Upper lobe of left lung (tissue), 6 donors: ENCODE data around the gene SF3B6. TPM values are rescaled to one million over a fixed set of nuclear protein-coding genes. Genes with fewer than 3 reads are reported as not detected.
A peak's percentile ranks its signal among the peaks of the same experiment; 100 is the strongest.
"Not testable (repeated sequence)": the region's sequence is repeated elsewhere in the genome, so short reads cannot be mapped to it uniquely, and the experiment has no call there.

Experiments
- ATAC-seq, 2 donors: fragments of 200-7000 bp; cut with Tn5 transposase; one replicate each; pipeline ENCODE4 v1.9.1; 2022; ENCODE audit warnings: mild to moderate bottlenecking in 2 of 2, moderate library complexity in 2 of 2; ENCODE audit not compliant: low FRiP score in 2 of 2
- DNase-seq, 2 donors: peaks; one replicate each; pipeline ENCODE4 v3.0.0-alpha.2; 2019 to 2020
- H3K27ac ChIP-seq, 4 donors: fragments of 200-600 bp; sonication (generic); one replicate each; pipeline ENCODE4 v1.5.1; 2016 to 2019
- H3K27me3 ChIP-seq, 4 donors: fragments of 200-600 bp; sonication (generic); one replicate each; pipeline ENCODE4 v1.5.1; 2017 to 2019
- H3K36me3 ChIP-seq, 4 donors: fragments of 200-600 bp; sonication (generic); one replicate each; pipeline ENCODE4 v1.5.1; 2016 to 2019
- H3K4me1 ChIP-seq, 4 donors: fragments of 200-600 bp; sonication (generic); one replicate each; pipeline ENCODE4 v1.5.1; 2018 to 2019
- H3K4me3 ChIP-seq, 4 donors: fragments of 200-600 bp; sonication (generic); one replicate each; pipeline ENCODE4 v1.5.1; 2017 to 2019; ENCODE audit warnings: mild to moderate bottlenecking in 2 of 4, moderate library complexity in 1 of 4
- H3K9me3 ChIP-seq, 4 donors: fragments of 200-600 bp; sonication (generic); one replicate each; pipeline ENCODE4 v1.5.1; 2018 to 2019
- CTCF ChIP-seq, 6 experiments: fragments of 450-650 bp in 4 of 6; fragments of 200-600 bp in 2 of 6; sonication (generic) in 2 of 6; IDR thresholded peaks; one replicate each; pipeline ENCODE4 v1.5.1; 2016 to 2019; ENCODE audit warnings: antibody characterized with exemption in 6 of 6
- EP300 ChIP-seq, 4 donors: sonication (generic); formaldehyde crosslinking; IDR thresholded peaks; one replicate each; pipeline ENCODE4 v1.5.1; 2017; ENCODE audit warnings: antibody characterized with exemption in 4 of 4, control low read depth in 2 of 4
- POLR2A ChIP-seq, 4 donors: fragments of 450-650 bp; IDR thresholded peaks; one replicate each; pipeline ENCODE4 v1.5.1; 2016 to 2017; ENCODE audit warnings: antibody characterized with exemption in 4 of 4, mild to moderate bottlenecking in 2 of 4
- POLR2AphosphoS5 ChIP-seq, 2 donors: sonication (generic); formaldehyde crosslinking; IDR thresholded peaks; one replicate each; pipeline ENCODE4 v1.5.1; 2017; ENCODE audit warnings: antibody characterized with exemption in 2 of 2
- WGBS, 2 donors: methylation state at CpG; one replicate each; pipeline ENCODE4 v1.1.5; 2017 to 2018; 5-methylcytosine and 5-hydroxymethylcytosine counted together
- total RNA-seq, 6 donors: library from RNA; depleted of rRNA in 4 of 6; stranded (reverse); fragments of >200 nt in 4 of 6; gene quantifications; one replicate each; pipeline versions ENCODE4 v1.1.0 to v1.2.1, GENCODE V29; 2016 to 2021
- donor health status: DM: no; HTN: no; CAD: no; lungs with moderate emphysema.
- donor health status: DM: no; HTN: yes; CAD: no; lungs with severe emphysema.

The SF3B6 gene
- total RNA-seq, 6 donors from 2014 or later: 38.8 to 93.7 (median 64.7) TPM

GRCh38 chr2:24111407-24111901 lies 35.3 kb upstream of the SF3B6 start:
- WGBS, 2 donors: 36 to 50% methylated on average over 2 of the region's 2 CpGs
- peaks cover 0 to 3% (median 0%) of the 10 kb centered on the region in 4 donors for H3K4me1 ChIP-seq

GRCh38 chr2:24110660-24111303 lies 34.7 kb upstream of the SF3B6 start:
- TF ChIP-seq CTCF (IDR thresholded peaks at IDR 0.05) (no peak), EP300 (IDR thresholded peaks at IDR 0.05) (no peak), POLR2AphosphoS5 (IDR thresholded peaks at IDR 0.05) (no peak), POLR2A (IDR thresholded peaks at IDR 0.05) (no peak)
- ATAC-seq (peak in 1 of 2 donors; percentile 65), DNase-seq (no peak)
- Histone ChIP-seq H3K4me1 (peaks cover 0 to 3% (median 0%) of the 10 kb centered on the region in 4 donors), H3K36me3 (no peaks in the 10 kb centered on the region), H3K27ac (no peak overlapping the region), H3K4me3 (no peak overlapping the region), H3K9me3 (peaks cover 0 to 5% (median 0%) of the 10 kb centered on the region in 4 donors), H3K27me3 (no peaks in the 10 kb centered on the region)
- WGBS, 2 donors: 64 to 86% methylated on average over 6 to 7 of the region's 7 CpGs

More at GRCh38 chr2:24111407-24111901, 35.3 kb upstream of the SF3B6 start:
- peaks cover 0 to 5% (median 0%) of the 10 kb centered on the region in 4 donors for H3K9me3 ChIP-seq
- no peak for ATAC-seq
- no peak for TF ChIP-seq POLR2AphosphoS5 (IDR thresholded peaks at IDR 0.05)
- TF ChIP-seq POLR2A (IDR thresholded peaks at IDR 0.05): no peak
- TF ChIP-seq EP300 (IDR thresholded peaks at IDR 0.05): no peak
- no peaks in the 10 kb centered on the region for H3K27me3 ChIP-seq
- H3K4me3 ChIP-seq: no peak overlapping the region
- H3K27ac ChIP-seq: no peak overlapping the region
- DNase-seq: no peak
- H3K36me3 ChIP-seq: no peaks in the 10 kb centered on the region

GRCh38 chr2:24109431-24109830 lies 33.3 kb upstream of the SF3B6 start:
- not testable (repeated sequence) for H3K9me3 ChIP-seq, H3K4me3 ChIP-seq, DNase-seq, H3K36me3 ChIP-seq, H3K27me3 ChIP-seq, ATAC-seq, H3K27ac ChIP-seq, H3K4me1 ChIP-seq
- 97 to 100% methylated on average over 1 of the region's 1 CpG for WGBS, 2 donors

GRCh38 chr2:24107336-24107735 lies 31.2 kb upstream of the SF3B6 start:
- WGBS, 2 donors: 58 to 96% methylated on average over 1 of the region's 1 CpG
- TF ChIP-seq EP300 (IDR thresholded peaks at IDR 0.05) (no peak), CTCF (IDR thresholded peaks at IDR 0.05) (no peak), POLR2A (IDR thresholded peaks at IDR 0.05) (no peak), POLR2AphosphoS5 (IDR thresholded peaks at IDR 0.05) (no peak)
- peaks cover 0 to 3% (median 0%) of the 10 kb centered on the region in 4 donors for H3K4me1 ChIP-seq
- ATAC-seq (no peak), DNase-seq (no peak)
- H3K9me3 ChIP-seq: no peaks in the 10 kb centered on the region
- H3K27ac ChIP-seq: no peak overlapping the region
- no peaks in the 10 kb centered on the region for H3K27me3 ChIP-seq
- H3K4me3 ChIP-seq: no peak overlapping the region
- peaks cover 0 to 10% (median 3%) of the 10 kb centered on the region in 4 donors for H3K36me3 ChIP-seq

GRCh38 chr2:24106786-24107185 lies 30.7 kb upstream of the SF3B6 start:
- Histone ChIP-seq H3K9me3 (no peaks in the 10 kb centered on the region), H3K4me1 (peaks cover 0 to 3% (median 0%) of the 10 kb centered on the region in 4 donors), H3K4me3 (no peak overlapping the region), H3K36me3 (peaks cover 0 to 10% (median 3%) of the 10 kb centered on the region in 4 donors), H3K27ac (no peak overlapping the region), H3K27me3 (no peaks in the 10 kb centered on the region)
- DNase-seq: no peak
- no peak for TF ChIP-seq CTCF (IDR thresholded peaks at IDR 0.05)
- TF ChIP-seq EP300 (IDR thresholded peaks at IDR 0.05): no peak
- no peak for TF ChIP-seq POLR2AphosphoS5 (IDR thresholded peaks at IDR 0.05)
- no peak for TF ChIP-seq POLR2A (IDR thresholded peaks at IDR 0.05)
- no peak for ATAC-seq

- peaks cover 0 to 10% (median 3%) of the 10 kb centered on the region in 4 donors for H3K36me3 ChIP-seq
- DNase-seq (no peak), ATAC-seq (peak in 1 of 2 donors; percentile 24)
- H3K4me1 ChIP-seq: peaks cover 0 to 3% (median 0%) of the 10 kb centered on the region in 4 donors
- no peak overlapping the region for H3K27ac ChIP-seq
- H3K9me3 ChIP-seq: no peaks in the 10 kb centered on the region
- 27 to 50% methylated on average over 2 of the region's 2 CpGs for WGBS, 2 donors
- H3K27me3 ChIP-seq: no peaks in the 10 kb centered on the region
- no peak for TF ChIP-seq POLR2A (IDR thresholded peaks at IDR 0.05)
- TF ChIP-seq EP300 (IDR thresholded peaks at IDR 0.05): no peak
- no peak for TF ChIP-seq CTCF (IDR thresholded peaks at IDR 0.05)
- TF ChIP-seq POLR2AphosphoS5 (IDR thresholded peaks at IDR 0.05): no peak
- no peak overlapping the region for H3K4me3 ChIP-seq
Measured at GRCh38 chr2:24105816-24106215, 29.7 kb upstream of the SF3B6 start.
